Breast epithelium (tissue), 4 donors: ENCODE data around the gene ISG15. TPM values are rescaled to one million over a fixed set of nuclear protein-coding genes. Genes with fewer than 3 reads are reported as not detected.

ENCODE experiments used
- DNase-seq, 2 donors: peaks; one replicate each; pipeline ENCODE4 v3.0.0-alpha.2; 2019; ENCODE audit warnings: low spot score in 2 of 2
- H3K27ac ChIP-seq, 2 donors: fragments of 200-600 bp; sonication (generic) in 1 of 2; one replicate each; pipeline ENCODE4 v1.5.1; 2016 to 2019; ENCODE audit warnings: mild to moderate bottlenecking in 1 of 2
- H3K27me3 ChIP-seq, 2 donors: fragments of 200-600 bp; sonication (generic) in 1 of 2; one replicate each; pipeline versions ENCODE4 v1.5.1 to v1.6.0; 2017 to 2019; ENCODE audit warnings: control low read depth in 1 of 2, mild to moderate bottlenecking in 1 of 2
- H3K36me3 ChIP-seq: fragments of 200-600 bp; one replicate; pipeline ENCODE4 v1.5.1; 2019
- H3K4me1 ChIP-seq, 2 donors: fragments of 200-600 bp; sonication (generic); one replicate each; pipeline ENCODE4 v1.5.1; 2016 to 2019; ENCODE audit warnings: control low read depth in 1 of 2
- H3K4me3 ChIP-seq, 3 donors: fragments of 200-600 bp; sonication (generic); 1 replicate in 2 of 3; 2 replicates in 1 of 3; pipeline ENCODE4 v1.5.1; 2016 to 2019; ENCODE audit warnings: mild to moderate bottlenecking in 3 of 3, moderate library complexity in 2 of 3
- H3K9me3 ChIP-seq, 2 donors: fragments of 200-600 bp; sonication (generic) in 1 of 2; one replicate each; pipeline ENCODE4 v1.5.1; 2016 to 2019; ENCODE audit warnings: control low read depth in 1 of 2
- POLR2A ChIP-seq: fragments of 450-650 bp; IDR thresholded peaks from one replicate; pipeline ENCODE4 v1.6.1; 2016; ENCODE audit warnings: antibody characterized with exemption, mild to moderate bottlenecking, moderate library complexity
- POLR2AphosphoS5 ChIP-seq, 3 donors: sonication (generic); formaldehyde crosslinking; IDR thresholded peaks; one replicate each; pipeline ENCODE4 v1.6.1; 2017; ENCODE audit warnings: antibody characterized with exemption in 3 of 3
- intact Hi-C: fragments of 100-400 bp; cut with DNase I; formaldehyde crosslinking; loops from one replicate; pipeline ENCODE4 v1.15.1; 2023; ENCODE audit warnings: low total_unique reads
- total RNA-seq, 3 donors: library from RNA; depleted of rRNA; stranded (reverse); fragments of >200 nt; gene quantifications; one replicate each; pipeline ENCODE4 v1.1.0, GENCODE V29; 2016
- TF ChIP-seq, protein P1 (sequence below), 3 donors: fragments of 450-650 bp; IDR thresholded peaks; one replicate each; pipeline ENCODE4 v1.5.1; 2016 to 2017; ENCODE audit warnings: antibody characterized with exemption in 3 of 3, mild to moderate bottlenecking in 3 of 3, moderate library complexity in 3 of 3

The ISG15 gene
- total RNA-seq, 3 donors from 2014 or later, result 15.5 to 31.5 (median 18.0) TPM

DNA sequence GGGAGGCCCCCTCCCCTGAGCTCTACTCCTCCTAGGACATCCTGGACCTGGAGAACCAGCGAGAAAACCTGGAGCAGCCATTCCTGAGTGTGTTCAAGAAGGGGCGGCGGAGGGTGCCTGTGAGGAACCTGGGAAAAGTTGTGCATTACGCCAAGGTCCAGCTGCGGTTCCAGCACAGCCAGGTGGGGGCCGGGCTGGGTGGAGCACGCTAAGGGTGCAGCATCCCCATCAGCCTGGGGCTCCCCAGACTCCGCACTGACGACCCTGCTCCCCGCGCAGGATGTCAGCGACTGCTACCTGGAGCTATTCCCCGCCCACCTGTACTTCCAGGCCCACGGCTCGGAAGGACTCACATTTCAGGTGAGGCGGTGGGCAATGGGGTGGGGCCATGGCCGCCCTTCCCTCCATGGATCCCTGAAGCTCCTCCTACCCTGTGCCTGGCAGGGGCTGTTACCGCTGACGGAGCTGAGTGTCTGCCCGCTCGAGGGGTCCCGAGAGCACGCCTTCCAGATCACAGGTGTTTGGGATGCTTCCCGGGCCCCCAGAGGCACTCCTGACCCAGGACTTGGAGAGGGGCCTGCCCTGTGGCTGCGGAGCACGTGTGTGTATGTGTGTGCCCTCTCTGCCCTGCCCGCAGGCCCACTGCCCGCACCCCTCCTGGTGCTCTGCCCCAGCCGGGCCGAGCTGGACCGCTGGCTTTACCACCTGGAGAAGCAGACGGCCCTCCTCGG is 42.9 kb upstream of the ISG15 start:
- H3K36me3 ChIP-seq, result no peaks in the 10 kb centered on the region
- no peak overlapping the region for H3K27ac ChIP-seq
- TF ChIP-seq POLR2A, result no peak
- TF ChIP-seq, protein P1, sequence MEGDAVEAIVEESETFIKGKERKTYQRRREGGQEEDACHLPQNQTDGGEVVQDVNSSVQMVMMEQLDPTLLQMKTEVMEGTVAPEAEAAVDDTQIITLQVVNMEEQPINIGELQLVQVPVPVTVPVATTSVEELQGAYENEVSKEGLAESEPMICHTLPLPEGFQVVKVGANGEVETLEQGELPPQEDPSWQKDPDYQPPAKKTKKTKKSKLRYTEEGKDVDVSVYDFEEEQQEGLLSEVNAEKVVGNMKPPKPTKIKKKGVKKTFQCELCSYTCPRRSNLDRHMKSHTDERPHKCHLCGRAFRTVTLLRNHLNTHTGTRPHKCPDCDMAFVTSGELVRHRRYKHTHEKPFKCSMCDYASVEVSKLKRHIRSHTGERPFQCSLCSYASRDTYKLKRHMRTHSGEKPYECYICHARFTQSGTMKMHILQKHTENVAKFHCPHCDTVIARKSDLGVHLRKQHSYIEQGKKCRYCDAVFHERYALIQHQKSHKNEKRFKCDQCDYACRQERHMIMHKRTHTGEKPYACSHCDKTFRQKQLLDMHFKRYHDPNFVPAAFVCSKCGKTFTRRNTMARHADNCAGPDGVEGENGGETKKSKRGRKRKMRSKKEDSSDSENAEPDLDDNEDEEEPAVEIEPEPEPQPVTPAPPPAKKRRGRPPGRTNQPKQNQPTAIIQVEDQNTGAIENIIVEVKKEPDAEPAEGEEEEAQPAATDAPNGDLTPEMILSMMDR (IDR thresholded peaks at IDR 0.05), result no peak
- no peak for TF ChIP-seq POLR2AphosphoS5 (IDR thresholded peaks at IDR 0.05)
- H3K4me1 ChIP-seq, result peaks cover 0 to 21% of the 10 kb centered on the region in 2 donors
- intact Hi-C loops, result no loop called here
- no peak overlapping the region for H3K4me3 ChIP-seq
- no peak for DNase-seq
- no peaks in the 10 kb centered on the region for H3K9me3 ChIP-seq
- H3K27me3 ChIP-seq, result peaks cover 2 to 29% of the 10 kb centered on the region in 2 donors

DNA sequence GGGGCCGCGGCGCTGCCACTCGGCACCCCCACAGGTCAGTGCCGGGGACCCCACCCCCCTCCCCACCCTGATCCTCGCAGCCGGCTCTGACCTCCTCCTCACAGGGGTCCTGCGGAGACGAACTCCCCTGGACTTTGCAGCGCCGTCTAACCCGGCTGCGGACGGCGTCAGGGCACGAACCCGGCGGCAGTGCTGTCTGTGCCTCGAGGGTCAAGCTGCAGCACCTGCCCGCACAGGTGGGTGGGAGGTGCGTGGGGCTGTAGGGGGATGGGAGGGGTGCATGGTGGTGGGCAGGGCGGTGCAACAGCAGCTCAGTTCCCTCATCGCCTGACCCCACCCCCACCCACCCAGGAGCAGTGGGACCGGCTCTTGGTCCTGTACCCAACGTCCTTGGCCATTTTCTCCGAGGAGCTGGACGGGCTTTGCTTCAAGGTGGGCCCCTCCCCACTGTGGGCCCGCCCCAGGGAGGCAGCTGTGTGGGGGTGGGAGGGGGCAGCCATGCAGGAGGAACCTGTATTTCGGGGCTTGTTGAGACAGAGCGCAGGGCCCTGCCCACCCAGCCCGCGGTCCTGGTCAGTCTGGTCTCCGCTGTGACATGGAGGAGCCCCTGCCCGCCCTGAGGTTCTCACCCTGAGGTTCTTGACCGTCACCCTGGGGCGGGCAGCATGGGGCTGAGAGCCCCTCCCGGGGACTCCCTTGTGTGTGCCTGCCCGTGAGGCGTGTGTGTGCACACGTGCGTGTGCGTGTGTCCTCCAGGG is 42.1 kb upstream of the ISG15 start:
- no peak for DNase-seq
- peaks cover 2 to 29% of the 10 kb centered on the region in 2 donors for H3K27me3 ChIP-seq
- TF ChIP-seq POLR2A (no peak), POLR2AphosphoS5 (IDR thresholded peaks at IDR 0.05) (no peak)
- TF ChIP-seq, protein P1 (IDR thresholded peaks at IDR 0.05), result no peak

DNA sequence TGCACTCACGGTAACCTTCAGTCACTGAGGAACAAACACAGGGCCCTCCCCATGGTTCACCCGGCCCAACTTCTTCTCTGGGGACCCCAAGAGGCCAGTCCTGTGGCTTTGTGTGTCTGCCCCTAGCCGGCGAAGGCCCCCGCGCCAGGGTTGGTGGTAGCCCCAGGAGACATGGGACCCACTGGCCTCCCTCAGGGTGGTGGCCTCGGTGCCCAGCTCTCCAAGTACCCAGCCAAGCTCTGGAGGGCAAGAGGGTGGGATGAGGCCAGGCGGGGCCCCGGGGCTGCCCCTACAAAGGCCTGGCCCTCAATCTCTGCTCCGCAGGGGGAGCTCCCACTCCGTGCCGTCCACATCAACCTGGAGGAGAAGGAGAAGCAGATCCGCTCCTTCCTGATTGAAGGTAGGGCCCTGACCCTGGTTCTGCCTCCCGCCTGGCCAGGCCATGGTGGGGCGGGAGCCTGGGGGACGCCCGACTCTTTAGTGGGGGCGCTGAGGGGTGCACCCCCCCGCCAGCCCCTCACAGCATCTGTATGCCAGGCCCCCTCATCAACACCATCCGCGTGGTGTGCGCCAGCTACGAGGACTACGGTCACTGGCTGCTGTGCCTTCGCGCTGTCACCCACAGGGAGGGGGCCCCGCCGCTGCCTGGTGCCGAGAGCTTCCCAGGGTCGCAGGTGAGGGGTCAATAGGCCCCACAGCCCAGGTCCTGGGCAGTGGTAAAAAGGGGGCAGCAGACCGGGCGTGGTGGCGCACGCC is 41.4 kb upstream of the ISG15 start:
- TF ChIP-seq, protein P1 (IDR thresholded peaks at IDR 0.05), result no peak
- Histone ChIP-seq H3K9me3 (no peaks in the 10 kb centered on the region), H3K27me3 (peaks cover 2 to 29% of the 10 kb centered on the region in 2 donors), H3K36me3 (no peaks in the 10 kb centered on the region), H3K4me3 (no peak overlapping the region), H3K4me1 (peaks cover 0 to 16% of the 10 kb centered on the region in 2 donors), H3K27ac (no peak overlapping the region)
- DNase-seq, result no peak
- intact Hi-C loops, result no loop called here

More for the DNA sequence above, 42.1 kb upstream of the ISG15 start:
- H3K27ac ChIP-seq, result no peak overlapping the region
- no peak overlapping the region for H3K4me3 ChIP-seq
- no peaks in the 10 kb centered on the region for H3K36me3 ChIP-seq
- H3K4me1 ChIP-seq, result peaks cover 0 to 16% of the 10 kb centered on the region in 2 donors
- no peaks in the 10 kb centered on the region for H3K9me3 ChIP-seq
- intact Hi-C loops, result no loop called here

DNA sequence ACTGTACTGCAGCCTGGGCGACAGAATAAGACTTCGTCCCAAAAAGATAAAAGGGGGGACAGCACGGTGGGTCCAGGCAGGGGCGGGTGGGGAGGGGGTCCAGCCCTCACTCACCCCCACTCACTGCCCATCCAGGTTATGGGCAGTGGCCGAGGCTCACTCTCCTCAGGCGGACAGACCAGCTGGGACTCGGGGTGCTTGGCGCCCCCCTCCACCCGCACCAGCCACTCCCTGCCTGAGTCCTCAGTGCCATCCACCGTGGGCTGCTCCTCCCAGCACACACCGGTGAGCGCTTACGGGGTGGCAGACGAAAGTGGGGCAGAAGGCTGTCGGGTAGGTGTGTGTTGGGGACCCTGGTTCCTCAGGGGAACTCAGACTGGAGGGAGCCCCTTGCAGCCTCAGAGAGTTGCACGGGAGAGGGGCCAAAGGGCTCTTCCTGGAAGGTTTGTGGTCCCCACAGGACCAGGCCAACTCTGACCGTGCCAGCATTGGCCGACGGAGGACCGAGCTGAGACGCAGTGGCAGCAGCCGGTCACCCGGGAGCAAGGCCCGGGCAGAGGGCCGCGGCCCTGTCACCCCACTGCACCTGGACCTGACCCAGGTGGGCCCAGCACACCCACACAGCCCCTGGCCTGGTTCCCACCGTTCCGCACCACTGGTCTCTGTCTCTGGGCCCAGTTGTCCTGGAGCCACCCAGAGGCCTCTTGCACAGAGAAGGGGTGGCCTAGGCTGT is 40.4 kb upstream of the ISG15 start:
- Histone ChIP-seq H3K4me3 (no peak overlapping the region), H3K4me1 (peaks cover 0 to 8% of the 10 kb centered on the region in 2 donors), H3K36me3 (no peaks in the 10 kb centered on the region), H3K9me3 (no peaks in the 10 kb centered on the region), H3K27ac (no peak overlapping the region), H3K27me3 (peaks cover 2 to 28% of the 10 kb centered on the region in 2 donors)
- TF ChIP-seq POLR2A (no peak), POLR2AphosphoS5 (IDR thresholded peaks at IDR 0.05) (no peak)
- TF ChIP-seq, protein P1 (IDR thresholded peaks at IDR 0.05), result no peak
- DNase-seq, result no peak
- intact Hi-C loops, result no loop called here
